HG03378 (cell line): ENCODE measurements around the gene EHF.

Source experiments
- ATAC-seq: cut with Tn5 transposase; IDR thresholded peaks from one replicate; pipeline ENCODE4 v1.9.1; 2021; ENCODE audit warnings: mild to moderate bottlenecking, moderate library complexity; ENCODE audit not compliant: unreplicated experiment

The EHF gene

DNA sequence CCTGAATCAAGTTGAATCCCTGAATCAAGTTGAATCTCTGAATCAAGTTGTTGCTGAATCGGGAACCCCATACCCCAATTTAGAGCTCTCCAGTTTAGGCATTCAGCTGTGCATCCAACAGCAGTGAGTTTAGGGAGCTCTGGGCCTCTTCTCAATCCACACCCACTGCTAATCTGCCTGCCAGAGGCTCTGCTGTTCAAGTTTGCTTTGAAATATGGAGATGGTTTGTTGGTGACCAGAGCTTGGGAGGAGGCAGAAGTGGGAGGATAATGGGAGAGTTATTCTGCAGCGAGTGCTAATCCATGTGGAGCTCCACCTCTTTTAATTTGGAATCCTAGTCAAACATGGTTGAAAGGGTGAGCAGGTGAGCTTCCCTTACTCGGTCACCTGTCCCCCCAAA lies 22.4 kb downstream of the EHF start:
- no peak for ATAC-seq

DNA sequence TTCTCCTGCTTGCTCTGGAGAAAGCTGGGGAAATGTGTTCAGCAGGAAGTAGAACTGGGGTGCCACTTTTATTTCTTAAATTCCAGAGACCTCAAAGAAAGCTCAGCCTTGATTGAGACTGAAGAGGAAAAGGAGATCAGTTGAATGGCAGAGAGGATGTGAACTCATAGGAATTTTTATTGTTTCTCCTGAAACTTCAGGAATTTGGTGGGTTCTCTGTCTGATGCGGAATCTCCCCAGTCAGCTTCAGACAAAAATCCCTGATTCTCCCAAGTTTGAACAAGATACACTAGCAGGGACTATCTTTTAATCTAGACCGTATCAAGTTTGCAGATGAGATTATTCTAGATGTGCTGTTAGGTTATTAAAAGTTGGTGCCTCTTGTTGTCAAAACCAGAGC lies 23.0 kb downstream of the EHF start:
- ATAC-seq, result no peak

DNA sequence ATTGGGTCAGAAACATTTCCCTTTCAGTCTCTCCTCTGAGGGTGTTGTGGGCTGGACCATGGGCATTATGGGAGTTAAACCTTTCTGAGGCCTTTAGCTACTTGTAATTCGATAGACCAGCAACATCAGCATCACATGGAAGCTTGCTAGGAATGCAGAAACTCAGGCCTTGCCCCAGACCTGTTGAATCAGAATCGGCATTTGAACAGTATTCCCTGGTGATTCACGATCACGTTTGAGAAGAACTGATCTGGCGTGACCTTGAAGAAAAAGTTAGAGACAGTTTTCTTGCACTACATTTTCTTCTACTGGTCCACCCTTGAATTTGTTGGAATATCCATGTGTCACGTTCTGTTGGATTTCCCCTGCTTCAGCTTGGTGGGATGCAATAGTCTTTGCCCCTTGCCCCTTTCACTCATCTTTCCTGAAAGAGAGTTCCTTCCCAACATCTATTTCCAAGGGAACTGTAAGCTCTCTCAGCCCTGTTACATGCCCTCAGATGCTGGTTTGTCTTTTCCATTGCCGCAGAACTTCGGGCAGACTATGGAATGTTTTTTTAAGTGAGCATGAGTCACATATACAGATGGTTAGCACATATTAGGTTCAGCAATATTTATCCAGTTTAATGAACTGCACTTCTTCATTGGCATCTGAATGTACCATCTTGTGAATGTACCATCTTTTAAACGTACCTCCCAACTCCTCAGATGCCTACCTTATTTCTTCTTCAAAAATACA lies 23.9 kb downstream of the EHF start:
- no peak for ATAC-seq

DNA sequence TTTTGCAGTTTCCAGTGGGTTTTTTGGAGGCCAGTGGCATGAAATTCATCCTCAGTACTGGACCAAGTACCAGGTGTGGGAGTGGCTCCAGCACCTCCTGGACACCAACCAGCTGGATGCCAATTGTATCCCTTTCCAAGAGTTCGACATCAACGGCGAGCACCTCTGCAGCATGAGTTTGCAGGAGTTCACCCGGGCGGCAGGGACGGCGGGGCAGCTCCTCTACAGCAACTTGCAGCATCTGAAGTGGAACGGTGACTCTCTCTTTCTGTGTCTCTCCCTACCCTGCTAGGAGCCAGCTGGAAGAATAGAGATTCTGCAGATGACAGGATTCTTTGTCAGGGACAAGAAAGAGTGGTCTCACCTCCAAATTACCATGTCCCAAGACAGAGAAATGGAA lies 25.5 kb downstream of the EHF start:
- ATAC-seq, result no peak

DNA sequence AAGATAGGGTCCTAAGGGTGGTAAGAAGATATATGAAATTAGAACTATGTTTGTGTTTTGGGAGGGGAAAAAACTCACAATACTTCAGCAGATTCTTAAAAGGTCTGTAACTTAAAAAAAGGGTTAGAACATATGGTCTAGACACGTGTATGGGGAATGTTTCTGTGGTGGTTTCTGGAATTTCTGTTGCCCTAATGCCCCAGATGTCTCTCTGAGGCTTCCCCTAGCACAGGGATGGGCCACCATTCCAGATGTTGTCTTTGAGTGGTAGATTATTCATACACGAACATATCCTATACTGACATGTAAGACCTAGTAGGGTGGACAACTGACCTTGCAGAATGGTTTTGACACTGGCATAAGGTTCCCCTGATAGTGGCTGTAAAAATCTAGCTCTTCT lies 26.2 kb downstream of the EHF start:
- ATAC-seq, result no peak

DNA sequence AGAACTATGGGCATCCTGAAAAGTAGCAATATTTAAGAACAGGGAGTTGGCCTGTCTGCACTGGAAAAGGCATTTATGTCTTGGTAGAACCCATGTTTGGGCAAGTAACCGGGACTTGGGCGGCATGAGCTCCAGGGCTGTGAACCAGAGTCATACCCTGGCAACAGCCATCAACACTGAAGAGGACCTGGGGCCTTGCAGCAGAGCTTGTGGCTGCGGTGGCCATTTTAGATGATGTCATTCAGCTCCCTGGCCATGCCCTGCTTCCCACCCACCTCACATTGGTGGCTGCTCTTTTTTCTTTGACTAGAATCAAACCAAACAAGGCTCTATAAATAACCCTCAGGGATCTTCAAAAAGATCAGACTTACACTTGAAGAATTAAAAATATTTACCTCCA lies 26.6 kb downstream of the EHF start:
- no peak for ATAC-seq

DNA sequence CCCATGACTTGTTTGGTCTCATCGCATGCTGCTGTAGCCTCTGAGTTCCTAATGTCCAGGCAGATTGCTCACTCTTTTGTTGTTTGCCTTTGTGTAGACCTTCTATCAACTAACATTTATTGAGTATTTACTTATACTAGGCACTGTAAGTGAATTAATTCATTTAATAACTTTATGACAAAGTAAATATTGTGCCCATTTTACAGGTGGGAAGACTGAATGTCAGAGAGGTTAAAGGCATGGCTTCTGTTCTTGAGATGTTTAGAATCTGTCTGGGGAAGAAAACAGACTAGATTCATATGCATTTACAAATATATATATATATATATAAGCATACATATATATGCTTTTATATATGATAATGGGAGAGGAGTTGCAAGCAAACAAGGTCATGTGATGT lies 27.1 kb downstream of the EHF start:
- no peak for ATAC-seq

DNA sequence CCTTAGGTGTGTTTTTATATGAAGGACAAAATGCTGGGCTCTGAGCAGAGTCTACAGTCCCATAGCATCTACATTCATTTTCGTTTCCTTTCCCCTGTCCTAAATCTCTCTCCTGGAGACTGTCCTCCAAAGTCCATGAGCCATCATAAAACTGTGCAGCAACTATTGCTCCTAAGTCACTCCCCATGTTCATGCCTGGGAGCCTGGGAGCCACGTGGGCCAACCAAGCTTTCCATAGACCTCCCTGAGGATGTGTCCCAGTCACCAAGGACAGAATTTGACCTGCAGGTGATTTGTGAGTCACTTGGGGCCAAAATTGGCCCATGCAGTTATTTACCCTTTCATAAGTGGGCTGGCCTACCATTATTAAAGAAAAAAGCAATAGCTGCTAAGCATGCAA lies 28.7 kb downstream of the EHF start:
- ATAC-seq, result no peak

DNA sequence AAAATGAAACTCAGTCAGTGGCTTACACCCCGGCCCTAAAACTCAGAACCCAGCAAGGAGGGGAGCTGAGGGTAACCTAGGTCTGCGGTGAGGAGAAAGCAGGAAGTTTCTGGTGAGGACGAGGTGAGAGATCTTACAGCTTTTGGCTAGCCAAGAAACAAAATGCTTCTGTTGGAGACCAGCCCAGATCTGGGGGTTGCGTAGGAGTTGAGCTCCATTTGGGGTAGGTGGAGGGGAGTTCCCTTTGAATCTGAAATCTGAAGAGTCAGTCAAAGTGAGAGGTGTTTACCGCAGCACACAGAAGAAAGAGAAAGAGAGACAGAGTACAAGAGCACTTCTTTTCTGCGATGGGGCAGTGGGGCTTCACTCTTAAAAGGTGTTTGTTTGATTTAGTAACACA lies 29.6 kb downstream of the EHF start:
- ATAC-seq, result peak; percentile 93

DNA sequence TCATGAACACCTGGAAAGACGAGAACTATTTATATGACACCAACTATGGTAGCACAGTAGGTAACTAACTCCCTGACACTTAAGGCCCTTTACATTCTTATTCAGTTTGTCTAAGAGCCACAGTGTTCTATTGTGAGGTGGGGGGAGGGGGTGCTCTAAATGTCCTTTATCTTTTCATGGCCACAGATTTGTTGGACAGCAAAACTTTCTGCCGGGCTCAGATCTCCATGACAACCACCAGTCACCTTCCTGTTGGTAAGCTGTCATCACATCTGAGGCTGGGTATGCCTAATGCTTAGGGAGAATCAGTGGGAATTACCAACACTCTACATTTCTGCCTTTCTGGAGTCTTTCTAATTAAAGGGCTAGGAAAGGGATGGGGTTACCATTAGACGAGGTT lies 30.7 kb downstream of the EHF start:
- no peak for ATAC-seq

DNA sequence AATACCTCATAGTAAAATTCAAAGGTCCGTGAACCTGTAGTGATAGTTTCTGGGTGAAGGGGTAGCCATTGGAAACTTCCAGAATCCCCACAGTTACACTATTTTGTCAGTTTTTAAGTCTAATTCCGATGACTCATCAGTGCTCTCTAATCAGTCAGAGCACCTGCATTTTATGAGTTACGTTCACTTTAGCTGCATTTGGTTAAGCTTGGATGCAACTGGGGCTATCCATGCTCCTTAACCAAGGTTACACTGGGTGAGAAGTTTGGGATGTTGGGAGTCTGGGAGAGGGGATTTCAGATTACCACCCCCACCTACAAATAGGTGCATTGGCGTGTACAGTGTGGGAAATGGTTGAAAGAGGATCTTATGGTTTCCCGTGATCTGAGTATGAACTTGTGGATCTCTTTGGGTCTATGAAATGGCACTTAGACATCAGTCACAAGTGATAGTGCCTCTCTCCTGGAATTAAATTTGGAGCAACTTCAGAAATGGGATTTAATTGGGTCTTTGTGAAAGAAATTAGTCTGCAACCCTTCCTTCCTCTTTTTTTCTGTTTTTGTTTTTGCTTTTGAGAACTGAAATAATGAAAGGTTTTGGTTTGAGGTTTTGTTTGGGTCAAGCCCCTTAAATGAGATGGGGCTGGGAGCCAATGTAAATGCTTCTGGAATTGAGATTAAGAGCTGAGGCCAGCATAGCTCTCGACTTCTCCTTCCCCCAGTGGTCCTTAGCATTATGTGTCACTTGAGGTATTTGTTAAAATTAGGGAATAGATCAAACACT lies 31.5 kb downstream of the EHF start:
- no peak for ATAC-seq

DNA sequence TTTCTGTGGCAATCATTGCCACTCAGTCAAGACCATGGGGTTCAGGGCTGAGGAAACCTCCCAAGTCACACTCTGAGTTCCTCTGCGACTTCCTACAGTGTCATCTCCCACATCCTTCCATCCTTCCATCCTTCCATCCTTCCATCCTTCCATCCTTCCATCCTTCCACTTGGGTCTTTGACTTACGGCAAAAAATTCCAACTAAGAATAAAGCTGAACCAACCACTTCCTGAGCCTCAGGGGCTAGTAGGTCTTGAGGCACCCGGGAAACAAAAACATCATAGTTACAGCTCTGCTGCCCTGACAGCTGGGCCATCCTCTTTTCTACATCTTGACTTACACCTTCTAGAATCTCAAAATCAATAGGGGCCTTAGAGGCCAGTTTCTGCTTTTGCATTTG lies 32.1 kb downstream of the EHF start:
- ATAC-seq, result no peak

DNA sequence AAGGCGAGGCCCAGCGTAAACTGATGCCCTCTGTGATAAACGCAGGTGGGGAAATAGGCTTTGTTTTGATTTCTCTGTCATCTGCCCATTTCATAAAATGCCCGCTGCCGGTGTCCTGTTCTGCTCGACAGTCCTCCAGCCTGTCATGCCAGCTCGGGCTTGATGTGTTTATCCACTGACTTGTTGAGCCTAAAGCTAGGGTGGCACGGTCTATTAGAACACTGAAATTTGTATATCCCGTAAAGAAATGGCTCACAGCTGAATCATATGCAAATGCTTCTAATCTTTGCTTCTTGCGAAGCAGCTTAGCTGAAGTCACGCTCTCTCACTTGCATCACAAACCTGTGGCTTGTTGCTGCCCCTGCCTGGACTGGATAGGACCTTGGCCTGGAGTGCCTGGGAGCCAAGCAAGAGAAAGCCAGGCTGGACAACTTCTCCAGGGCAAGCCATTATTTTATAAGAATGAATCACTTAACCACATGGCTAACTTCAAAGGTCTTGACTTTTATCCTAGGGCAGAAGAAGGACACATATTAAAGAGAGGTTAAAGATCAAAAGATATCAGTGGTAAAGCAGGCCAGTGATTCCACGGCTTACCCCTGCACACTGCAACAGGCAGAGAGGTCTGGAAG lies 33.1 kb downstream of the EHF start:
- no peak for ATAC-seq

DNA sequence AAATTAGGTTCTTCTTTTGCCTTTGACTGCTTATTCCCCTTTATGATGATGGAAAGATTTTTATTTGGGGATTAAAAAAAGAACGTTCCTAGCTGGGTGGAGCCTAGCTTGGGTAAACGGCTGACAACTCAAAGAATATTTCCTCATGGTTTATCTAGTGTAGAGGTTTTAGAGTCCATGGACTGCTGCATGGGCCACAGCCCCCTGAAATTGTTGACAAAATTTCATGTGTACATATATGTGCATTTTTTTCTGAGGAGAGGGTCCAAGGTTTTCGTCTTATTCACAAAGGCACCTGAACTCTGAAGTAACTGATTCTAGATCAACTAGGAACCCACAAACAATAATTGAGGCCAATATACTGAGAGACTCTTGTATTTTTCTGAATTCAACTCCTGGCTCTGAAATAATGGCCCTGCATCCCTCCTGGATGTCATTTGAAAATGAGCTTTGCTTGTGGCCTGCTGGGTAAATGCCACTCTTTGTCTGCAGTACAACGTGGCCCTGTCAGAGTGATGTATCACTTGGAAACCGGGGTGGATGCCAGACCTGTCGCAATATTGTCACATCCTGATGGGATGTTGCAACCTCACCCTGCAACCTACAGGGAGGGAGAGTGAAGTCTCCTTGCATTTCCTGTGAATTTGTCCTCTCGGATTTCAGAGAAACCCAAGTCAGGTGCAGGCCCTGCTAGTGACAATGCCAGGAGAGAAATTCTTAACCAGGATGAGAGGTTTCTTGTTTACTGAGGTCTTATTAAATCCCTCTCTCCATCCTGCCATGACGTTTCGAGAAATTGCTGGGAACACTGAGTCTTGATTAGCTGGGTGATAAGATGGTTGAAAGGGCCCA lies 33.8 kb downstream of the EHF start:
- no peak for ATAC-seq

DNA sequence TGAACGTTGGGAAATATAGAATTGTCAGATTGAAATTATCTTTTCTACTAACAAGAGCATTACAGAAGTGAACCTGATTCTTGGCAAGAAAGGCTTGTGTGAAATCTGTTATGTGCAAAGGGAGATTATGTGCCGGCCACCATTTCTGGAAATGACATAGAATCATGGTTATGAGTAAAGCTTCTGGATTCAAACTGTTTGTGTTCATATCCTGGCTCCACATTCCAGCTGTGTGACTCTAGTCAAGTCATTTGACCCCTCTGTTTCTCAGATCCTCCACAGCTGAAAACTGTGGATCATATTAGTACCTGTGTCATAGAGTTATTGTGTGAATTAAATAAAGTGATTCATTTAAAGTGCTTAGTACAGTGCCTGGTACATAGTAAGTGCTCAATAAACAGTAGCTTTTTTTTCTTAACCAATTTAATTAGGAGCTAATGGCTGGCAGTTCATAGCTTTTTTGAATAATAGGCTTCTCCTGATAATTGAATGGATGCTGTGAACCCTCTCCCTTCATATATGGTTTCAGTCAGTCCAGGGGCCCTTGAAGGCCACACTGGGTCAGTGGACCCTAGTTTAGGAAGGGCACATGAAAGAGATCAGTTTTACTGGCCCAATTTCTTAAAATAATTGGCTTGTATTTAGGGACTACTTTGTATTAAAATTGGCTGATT lies 34.6 kb downstream of the EHF start:
- ATAC-seq, result no peak

DNA sequence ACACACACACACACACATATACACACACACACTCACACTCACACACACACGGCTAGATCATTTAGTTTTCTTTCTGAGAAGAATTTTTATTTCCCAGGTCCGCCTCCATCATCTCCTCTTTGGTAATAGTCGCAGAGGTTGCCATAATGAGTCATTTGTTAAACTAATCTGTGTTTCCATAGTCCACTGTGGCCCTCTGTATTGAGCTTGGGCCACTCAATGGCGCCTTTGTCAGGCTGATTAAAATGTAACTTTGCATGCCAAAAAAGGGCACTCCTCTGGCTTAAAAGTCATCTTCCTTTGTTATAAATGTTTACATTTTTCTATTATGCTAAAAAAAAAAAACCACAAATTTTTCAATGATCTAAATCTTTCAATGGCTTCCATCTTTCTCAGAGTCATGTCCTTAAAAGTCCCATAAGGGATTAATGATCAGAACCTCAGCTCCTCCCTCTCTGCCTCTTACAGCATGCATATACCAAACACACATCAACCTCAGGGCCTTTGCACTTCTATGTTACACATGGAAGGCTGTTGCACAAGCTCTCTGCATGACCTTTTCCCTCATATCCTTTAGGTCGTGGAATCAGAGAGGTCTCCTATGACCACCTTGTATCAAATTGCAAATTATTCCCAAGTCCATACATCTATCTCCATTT lies 35.3 kb downstream of the EHF start:
- no peak for ATAC-seq

DNA sequence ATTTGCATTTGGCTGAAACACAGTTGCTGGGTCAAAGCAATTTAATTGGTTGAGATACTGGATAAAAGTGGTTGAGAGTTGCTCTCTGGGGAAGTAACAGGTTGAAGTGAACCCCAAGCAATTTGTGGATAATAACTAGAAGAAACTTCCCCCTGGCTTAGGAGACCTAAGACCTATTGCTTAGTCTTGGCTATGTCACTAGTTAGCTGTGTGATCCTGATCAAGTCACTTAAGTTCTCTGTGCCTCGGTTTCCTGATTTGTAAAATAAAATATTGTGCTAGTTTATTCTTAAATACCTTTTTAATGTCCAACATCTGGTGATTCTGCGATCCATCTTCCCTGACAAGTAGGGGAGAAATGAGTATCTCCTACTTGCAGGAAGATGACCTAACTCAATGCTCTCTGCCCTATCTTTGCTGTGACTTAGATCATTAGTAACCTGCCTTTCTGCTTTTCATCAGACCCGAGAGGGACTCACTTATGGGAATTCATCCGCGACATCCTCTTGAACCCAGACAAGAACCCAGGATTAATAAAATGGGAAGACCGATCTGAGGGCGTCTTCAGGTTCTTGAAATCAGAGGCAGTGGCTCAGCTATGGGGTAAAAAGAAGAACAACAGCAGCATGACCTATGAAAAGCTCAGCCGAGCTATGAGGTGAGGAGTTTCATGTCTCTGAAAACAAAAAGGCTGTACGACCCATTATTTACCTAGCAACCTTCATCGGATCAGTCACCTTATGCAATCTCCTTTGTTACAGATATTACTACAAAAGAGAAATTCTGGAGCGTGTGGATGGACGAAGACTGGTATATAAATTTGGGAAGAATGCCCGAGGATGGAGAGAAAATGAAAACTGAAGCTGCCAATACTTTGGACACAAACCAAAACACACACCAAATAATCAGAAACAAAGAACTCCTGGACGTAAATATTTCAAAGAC lies 37.5 kb downstream of the EHF start:
- ATAC-seq, result no peak

DNA sequence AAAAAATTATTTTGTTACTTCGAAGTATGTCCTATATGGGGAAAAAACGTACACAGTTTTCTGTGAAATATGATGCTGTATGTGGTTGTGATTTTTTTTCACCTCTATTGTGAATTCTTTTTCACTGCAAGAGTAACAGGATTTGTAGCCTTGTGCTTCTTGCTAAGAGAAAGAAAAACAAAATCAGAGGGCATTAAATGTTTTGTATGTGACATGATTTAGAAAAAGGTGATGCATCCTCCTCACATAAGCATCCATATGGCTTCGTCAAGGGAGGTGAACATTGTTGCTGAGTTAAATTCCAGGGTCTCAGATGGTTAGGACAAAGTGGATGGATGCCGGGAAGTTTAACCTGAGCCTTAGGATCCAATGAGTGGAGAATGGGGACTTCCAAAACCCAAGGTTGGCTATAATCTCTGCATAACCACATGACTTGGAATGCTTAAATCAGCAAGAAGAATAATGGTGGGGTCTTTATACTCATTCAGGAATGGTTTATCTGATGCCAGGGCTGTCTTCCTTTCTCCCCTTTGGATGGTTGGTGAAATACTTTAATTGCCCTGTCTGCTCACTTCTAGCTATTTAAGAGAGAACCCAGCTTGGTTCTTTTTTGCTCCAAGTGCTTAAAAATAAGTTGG lies 38.3 kb downstream of the EHF start:
- ATAC-seq, result no peak
